Mucosa of descending colon (tissue), 3 donors: Measurements from ENCODE around the gene CDH19. TPM values are rescaled to one million over a fixed set of nuclear protein-coding genes. Genes with fewer than 3 reads are reported as not detected.

Source experiments
- ATAC-seq: fragments of 200-7000 bp; cut with Tn5 transposase; one replicate; pipeline ENCODE4 v1.9.1; 2020; ENCODE audit warnings: mild to moderate bottlenecking, moderate library complexity
- DNase-seq, 3 donors: peaks; one replicate each; pipeline ENCODE4 v3.0.0-alpha.2; 2020
- H3K36me3 ChIP-seq: fragments of 200-600 bp; one replicate; pipeline ENCODE4 v1.8.0; 2021; ENCODE audit warnings: low read depth, mild to moderate bottlenecking
- H3K4me1 ChIP-seq: fragments of 200-600 bp; one replicate; pipeline ENCODE4 v1.8.0; 2021; ENCODE audit warnings: low read depth, mild to moderate bottlenecking
- H3K4me3 ChIP-seq: fragments of 200-600 bp; one replicate; pipeline ENCODE4 v1.8.0; 2021; ENCODE audit warnings: mild to moderate bottlenecking
- H3K9me3 ChIP-seq: fragments of 200-600 bp; one replicate; pipeline ENCODE4 v1.8.0; 2021; ENCODE audit warnings: mild to moderate bottlenecking
- CTCF ChIP-seq: fragments of 200-600 bp; IDR thresholded peaks from one replicate; pipeline ENCODE4 v1.8.0; 2022; ENCODE audit warnings: antibody characterized with exemption, mild to moderate bottlenecking
- intact Hi-C, 2 donors: fragments of 100-400 bp; cut with DNase I in 1 of 2; cut with micrococcal nuclease in 1 of 2; formaldehyde crosslinking; loops; one replicate each; pipeline versions ENCODE4 v1.11.0 to v1.11.1; 2022; cut with DNase I, micrococcal nuclease
- total RNA-seq, 3 donors: library from RNA; stranded (reverse); fragmentation: NEBNext Ultra II Directional in 2 of 3; extraction: Animal tissue kit (Norgen Biotek cat#: 25700) in 2 of 3; gene quantifications; one replicate each; pipeline versions ENCODE4 v1.2.1 to v1.2.4, GENCODE V29; 2021 to 2023
- donor health status: DM: no; HTN: no; CAD: no; lungs with moderate emphysema.
- donor health status: DM: no; HTN: no; CAD: no.
- donor health status: DM: no; HTN: yes; CAD: no.

Gene CDH19
- total RNA-seq, 3 donors from 2014 or later: 0.78 to 22.2 (median 2.2) TPM

DNA sequence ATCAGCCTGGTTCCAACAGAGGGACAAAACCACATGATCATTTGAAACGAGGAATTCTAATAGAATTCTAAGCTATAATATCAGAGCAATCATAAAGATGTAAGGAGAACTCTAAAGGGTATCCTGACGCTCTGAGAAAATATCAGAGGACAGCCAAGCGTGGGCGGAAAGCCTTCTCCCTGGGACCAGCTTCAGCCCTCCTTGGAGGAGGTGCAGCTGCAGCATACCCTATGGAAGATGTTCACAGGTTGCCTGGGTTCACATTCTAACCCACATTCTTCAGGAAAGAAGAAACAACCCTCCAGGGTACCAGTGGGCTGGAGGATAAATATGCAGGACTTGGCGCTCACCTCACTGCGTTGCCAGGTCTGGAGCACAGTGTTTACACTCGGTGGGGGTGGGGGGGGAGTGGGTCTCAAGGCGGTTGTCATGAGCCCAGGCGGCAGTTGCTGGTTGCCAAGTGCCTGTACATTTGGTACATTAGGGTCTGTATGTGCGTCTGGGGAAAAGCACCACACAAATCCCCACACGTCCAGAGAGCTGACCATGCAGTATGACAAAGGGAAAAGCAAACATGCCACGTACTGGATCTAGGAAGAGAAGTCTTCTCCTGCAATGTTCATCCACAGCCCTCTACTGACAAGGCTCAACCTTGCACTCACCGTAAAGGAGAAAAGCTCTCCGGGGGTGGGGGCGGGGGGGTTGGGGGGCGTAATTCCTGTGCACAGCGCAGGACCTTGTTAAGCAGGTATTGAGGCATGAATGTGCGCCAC lies 80.5 kb downstream of the CDH19 start:
- ATAC-seq (no peak), DNase-seq (no peak)
- no peak for TF ChIP-seq CTCF

GRCh38 chr18:66513996-66514395 lies 89.9 kb downstream of the CDH19 start:
- H3K4me1 ChIP-seq: no peaks in the 10 kb centered on the region
- no peaks in the 10 kb centered on the region for H3K9me3 ChIP-seq
- ATAC-seq (no peak), DNase-seq (no peak)
- no peaks in the 10 kb centered on the region for H3K36me3 ChIP-seq
- intact Hi-C loops: no loop called here
- no peak overlapping the region for H3K4me3 ChIP-seq
- TF ChIP-seq CTCF: no peak

More for the DNA sequence above, 80.5 kb downstream of the CDH19 start:
- no peaks in the 10 kb centered on the region for H3K36me3 ChIP-seq
- intact Hi-C loops: no loop called here
- no peaks in the 10 kb centered on the region for H3K4me1 ChIP-seq
- H3K4me3 ChIP-seq: no peak overlapping the region
- H3K9me3 ChIP-seq: no peaks in the 10 kb centered on the region

DNA sequence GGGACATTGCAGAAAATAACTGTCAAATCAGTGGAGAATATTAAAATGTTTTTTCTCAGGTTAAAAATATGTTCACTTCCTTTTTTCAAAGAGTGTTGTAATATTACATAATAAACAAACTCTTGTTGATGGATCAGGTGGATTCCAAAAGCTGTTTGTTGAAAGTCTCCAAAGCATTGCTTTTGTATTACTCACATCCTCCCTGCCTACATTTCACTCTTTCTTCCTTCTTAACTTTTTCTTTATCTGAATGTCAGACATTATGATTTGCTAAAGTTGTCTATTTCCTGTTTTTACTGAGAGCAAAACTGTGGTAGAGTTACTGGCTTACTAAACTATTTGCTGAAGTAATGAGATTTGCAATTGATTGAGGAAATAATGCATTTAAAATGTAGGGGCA lies 92.1 kb downstream of the CDH19 start:
- ATAC-seq: no peak
- intact Hi-C loops: no loop called here

DNA sequence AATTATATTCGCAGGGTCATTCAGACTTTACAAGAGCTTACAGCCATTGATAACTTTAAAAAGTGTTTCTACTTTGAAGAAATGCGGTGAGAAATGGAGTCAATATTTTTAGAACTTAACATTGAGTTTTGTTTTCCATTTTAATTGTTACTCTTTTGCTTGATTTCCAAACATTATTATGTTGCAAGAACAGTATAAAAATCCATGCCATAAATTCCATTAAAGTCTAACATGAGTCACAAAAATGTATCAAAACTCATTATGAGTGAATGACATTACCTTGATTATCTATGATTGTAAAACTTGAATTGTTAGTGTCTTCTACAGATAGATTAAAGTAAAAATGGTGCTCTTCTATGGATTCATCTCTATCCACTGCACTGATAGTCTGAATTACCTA lies 92.6 kb downstream of the CDH19 start:
- H3K4me1 ChIP-seq: no peaks in the 10 kb centered on the region
- no peak for ATAC-seq
- DNase-seq: no peak
- H3K36me3 ChIP-seq: no peaks in the 10 kb centered on the region
- intact Hi-C loops: no loop called here
- no peak overlapping the region for H3K4me3 ChIP-seq
- H3K9me3 ChIP-seq: no peaks in the 10 kb centered on the region
- no peak for TF ChIP-seq CTCF

More for the DNA sequence above, 92.1 kb downstream of the CDH19 start:
- H3K9me3 ChIP-seq: no peaks in the 10 kb centered on the region
- no peak for DNase-seq
- no peaks in the 10 kb centered on the region for H3K4me1 ChIP-seq
- H3K4me3 ChIP-seq: no peak overlapping the region
- TF ChIP-seq CTCF: no peak
- no peaks in the 10 kb centered on the region for H3K36me3 ChIP-seq

DNA sequence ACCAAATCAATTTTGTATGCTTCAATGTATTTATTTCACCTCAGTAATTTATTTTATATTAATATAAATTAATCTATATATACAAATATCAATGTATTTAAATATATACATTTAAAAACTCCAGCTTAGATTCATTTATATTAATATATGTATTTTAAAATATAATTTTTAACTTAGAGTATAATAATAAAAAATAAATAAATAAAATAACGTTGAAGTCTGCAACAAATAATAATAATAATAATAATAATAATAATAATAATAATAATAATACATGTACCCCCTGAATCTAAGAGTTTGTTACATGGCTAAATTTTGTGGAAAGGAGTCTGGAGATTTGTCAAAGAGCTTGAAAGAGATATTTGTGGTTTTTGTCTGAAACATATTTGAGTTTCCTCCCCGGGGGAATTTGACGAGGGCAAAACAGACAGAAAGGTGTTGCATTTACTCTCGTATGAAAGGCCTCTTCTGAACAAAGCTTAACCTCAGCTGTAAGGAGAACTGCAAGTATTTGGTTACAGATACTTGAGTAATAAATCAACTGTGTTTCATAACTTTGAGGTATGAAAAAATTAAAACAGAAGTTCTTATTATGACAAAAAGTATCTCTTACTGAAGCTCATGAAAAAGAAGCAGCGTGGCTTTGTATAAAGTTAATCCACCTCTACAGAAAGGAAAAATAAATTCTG lies 93.4 kb downstream of the CDH19 start:
- H3K4me1 ChIP-seq: no peaks in the 10 kb centered on the region
- no peak for ATAC-seq
- H3K4me3 ChIP-seq: no peak overlapping the region
- intact Hi-C loops: no loop called here
- H3K36me3 ChIP-seq: no peaks in the 10 kb centered on the region
- no peaks in the 10 kb centered on the region for H3K9me3 ChIP-seq
- no peak for TF ChIP-seq CTCF
- no peak for DNase-seq
